Measurements from ENCODE around the gene LY6G6C.

Gene LY6G6C

DNA sequence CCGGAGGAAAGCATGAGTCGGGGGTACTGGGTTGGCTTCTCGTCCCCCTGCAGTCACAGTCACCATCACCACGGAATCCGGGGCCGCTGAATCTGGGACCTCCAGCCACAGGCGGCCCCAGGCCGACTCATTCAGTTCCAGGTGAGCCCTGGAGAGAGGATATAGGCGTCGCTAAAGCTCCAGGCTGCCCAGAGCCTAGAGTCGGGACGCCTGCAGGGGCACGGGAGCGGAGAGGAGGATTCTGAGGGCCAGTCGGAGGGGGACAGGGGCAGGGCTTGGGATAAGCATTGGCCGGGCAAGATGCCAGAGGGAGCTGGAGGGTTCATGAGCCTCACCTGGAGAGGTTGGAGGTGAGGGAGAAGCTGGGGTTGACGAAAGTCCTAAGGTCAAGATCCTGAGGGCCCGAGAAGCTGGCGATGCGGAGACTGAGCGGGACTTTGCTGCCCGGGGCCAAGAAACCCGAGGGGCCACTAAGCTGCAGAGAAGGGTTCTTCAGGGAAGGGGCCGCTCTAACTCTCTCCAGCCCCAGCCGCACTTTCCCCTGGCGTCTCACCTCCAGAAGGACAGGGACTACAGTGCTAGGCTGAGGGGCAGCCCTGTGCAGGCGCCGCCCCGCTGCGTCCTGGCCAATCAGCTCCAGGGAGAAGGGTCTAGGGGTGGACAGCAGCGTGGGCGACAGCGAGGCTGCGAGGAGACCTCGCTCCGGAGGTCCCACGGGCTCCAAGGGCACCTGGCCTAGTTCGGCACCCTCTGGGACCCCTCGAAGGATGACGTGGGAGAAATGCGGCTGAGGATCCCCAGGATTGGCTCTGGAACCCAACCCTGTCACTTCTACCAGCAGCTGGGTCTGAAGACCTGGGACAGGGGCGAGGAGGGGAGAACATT is 44.6 kb upstream of the LY6G6C start:
- H3K4me3 ChIP-seq (ENCODE audit: low read depth, low read length): no peak overlapping the region
- DNase-seq (ENCODE audit: low read depth): no peak
- TF ChIP-seq CTCF (IDR thresholded peaks at IDR 0.05; ENCODE audit: control insufficient read depth, extremely low read depth, insufficient read depth): no peak

GRCh38 chr6:31765559-31765909 is 44.0 kb upstream of the LY6G6C start:
- no peak for TF ChIP-seq CTCF (IDR thresholded peaks at IDR 0.05; ENCODE audit: control insufficient read depth, extremely low read depth, insufficient read depth)
- DNase-seq (ENCODE audit: low read depth): no peak
- H3K4me3 ChIP-seq (ENCODE audit: low read depth, low read length): no peak overlapping the region

GRCh38 chr6:31764198-31764597 is 42.7 kb upstream of the LY6G6C start:
- no peak for DNase-seq (ENCODE audit: low read depth)
- no peak overlapping the region for H3K4me3 ChIP-seq (ENCODE audit: low read depth, low read length)
- no peak for TF ChIP-seq CTCF (IDR thresholded peaks at IDR 0.05; ENCODE audit: control insufficient read depth, extremely low read depth, insufficient read depth)

- no peak for DNase-seq (ENCODE audit: low read depth)
- TF ChIP-seq CTCF (IDR thresholded peaks at IDR 0.05; ENCODE audit: control insufficient read depth, extremely low read depth, insufficient read depth): no peak
- no peak overlapping the region for H3K4me3 ChIP-seq (ENCODE audit: low read depth, low read length)
Observed at GRCh38 chr6:31763619-31763940, 42.0 kb upstream of the LY6G6C start.

DNA sequence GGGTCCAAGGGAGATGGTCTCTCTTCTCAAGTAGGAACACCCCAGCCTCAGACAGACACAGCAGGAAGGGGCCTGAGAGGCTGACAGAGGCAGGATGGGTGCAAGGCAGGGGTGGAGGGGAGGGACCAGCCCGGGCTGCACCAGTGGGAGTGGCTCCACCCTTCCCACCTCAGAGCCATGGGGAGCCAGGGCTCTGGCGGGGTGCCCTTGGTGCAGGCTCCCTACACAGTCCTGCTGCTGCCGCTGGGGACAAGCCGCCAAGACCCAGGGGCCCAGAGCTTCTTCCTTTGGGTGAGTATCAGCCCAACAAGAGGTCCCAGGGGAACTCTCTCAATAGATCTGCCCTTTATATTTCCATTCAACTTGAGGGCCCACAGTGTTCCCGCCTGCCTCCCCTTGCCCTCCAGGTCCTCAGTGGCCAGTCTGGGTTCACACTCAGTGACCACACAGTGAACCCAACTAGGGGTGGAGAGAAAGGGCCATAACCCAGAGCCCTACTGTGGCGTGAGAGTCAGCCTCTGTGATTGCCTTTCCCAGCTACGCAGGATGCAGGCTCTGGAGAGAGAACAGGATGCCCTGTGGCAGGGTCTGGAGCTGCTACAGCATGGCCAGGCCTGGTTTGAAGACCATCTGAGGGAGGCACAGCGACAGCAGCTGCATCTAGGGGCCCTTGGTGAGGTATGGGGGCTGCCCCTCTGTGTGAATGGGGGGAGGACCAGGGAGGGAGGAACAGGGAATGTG is 41.5 kb upstream of the LY6G6C start:
- no peak for DNase-seq (ENCODE audit: low read depth)
- H3K4me3 ChIP-seq (ENCODE audit: low read depth, low read length): no peak overlapping the region
- TF ChIP-seq CTCF (IDR thresholded peaks at IDR 0.05; ENCODE audit: control insufficient read depth, extremely low read depth, insufficient read depth): no peak

- no peak for TF ChIP-seq CTCF (IDR thresholded peaks at IDR 0.05; ENCODE audit: control insufficient read depth, extremely low read depth, insufficient read depth)
- no peak within 1 kb of the TSS for H3K4me3 ChIP-seq (ENCODE audit: low read depth, low read length)
- no peak for DNase-seq (ENCODE audit: low read depth)
Observed at GRCh38 chr6:31762356-31762755, 40.8 kb upstream of the LY6G6C start, which contains the start of gene SAPCD1. SAPCD1 (plus strand) TSS chr6:31762656; CDS start chr6:31763055, 399 bp downstream.

All from LNCaP clone FGC (cell line).